Measurements from ENCODE around the gene EDN3. TPM values are rescaled to one million over a fixed set of nuclear protein-coding genes. Genes with fewer than 3 reads are reported as not detected.
"Not testable (repeated sequence)": the region's sequence is repeated elsewhere in the genome, so short reads cannot be mapped to it uniquely, and the experiment has no call there.

EDN3 gene
- total RNA-seq, 2 donors from 2014 or later: not detected

- no peak for DNase-seq
- Histone ChIP-seq H3K27ac (ENCODE audit: low read depth, low read length) (no peak overlapping the region), H3K9ac (ENCODE audit: extremely low read depth, low read length, poor library complexity, severe bottlenecking) (no peak overlapping the region), H3K27me3 (ENCODE audit: control insufficient read depth, insufficient read depth, low read length, poor library complexity, severe bottlenecking) (peaks cover 69% of the 10 kb centered on the region), H3K36me3 (ENCODE audit: control insufficient read depth, insufficient read depth, low read length) (no peaks in the 10 kb centered on the region), H3K4me1 (ENCODE audit: control insufficient read depth, insufficient read depth, low read length) (peaks cover 10% of the 10 kb centered on the region), H3K9me3 (ENCODE audit: control insufficient read depth, low read length) (no peaks in the 10 kb centered on the region), H3K4me3 (ENCODE audit: low read length) (no peak overlapping the region)
- 92 to 97% methylated on average over 3 to 7 of the region's 7 CpGs for whole genome bisulfite sequencing, 2 experiments (ENCODE audit: insufficient coverage in 1 of 2, insufficient read length in 1 of 2)
- Mint-ChIP-seq H3K36me3 (ENCODE audit: low read depth) (no peaks in the 10 kb centered on the region), H3K4me1 (peaks cover 16% of the 10 kb centered on the region), H3K27ac (no peak overlapping the region), H3K27me3 (ENCODE audit: insufficient read depth) (peaks cover 80% of the 10 kb centered on the region), H3K9me3 (no peaks in the 10 kb centered on the region), H3K4me3 (no peak overlapping the region)
- no peak for TF ChIP-seq CTCF (conservative IDR thresholded peaks at IDR 0.05)
These were observed 34.4 kb downstream of the EDN3 start for GRCh38 chr20:59334651-59335300.

- H3K9me3 Mint-ChIP-seq: no peaks in the 10 kb centered on the region
- WGBS, 2 experiments (ENCODE audit: insufficient coverage in 1 of 2, insufficient read length in 1 of 2): 91 to 97% methylated on average over 4 of the region's 4 CpGs
- H3K27ac Mint-ChIP-seq: no peak overlapping the region
- Histone ChIP-seq H3K27me3 (ENCODE audit: control insufficient read depth, insufficient read depth, low read length, poor library complexity, severe bottlenecking) (peaks cover 69% of the 10 kb centered on the region), H3K4me3 (ENCODE audit: low read length) (no peak overlapping the region), H3K36me3 (ENCODE audit: control insufficient read depth, insufficient read depth, low read length) (no peaks in the 10 kb centered on the region), H3K9me3 (ENCODE audit: control insufficient read depth, low read length) (no peaks in the 10 kb centered on the region), H3K4me1 (ENCODE audit: control insufficient read depth, insufficient read depth, low read length) (peaks cover 10% of the 10 kb centered on the region), H3K27ac (ENCODE audit: low read depth, low read length) (no peak overlapping the region), H3K9ac (ENCODE audit: extremely low read depth, low read length, poor library complexity, severe bottlenecking) (no peak overlapping the region)
- H3K27me3 Mint-ChIP-seq (ENCODE audit: insufficient read depth): peaks cover 74% of the 10 kb centered on the region
- H3K4me3 Mint-ChIP-seq: no peak overlapping the region
- H3K36me3 Mint-ChIP-seq (ENCODE audit: low read depth): no peaks in the 10 kb centered on the region
- no peak for DNase-seq
- TF ChIP-seq CTCF (conservative IDR thresholded peaks at IDR 0.05): no peak
- peaks cover 16% of the 10 kb centered on the region for H3K4me1 Mint-ChIP-seq
These were observed 35.0 kb downstream of the EDN3 start for GRCh38 chr20:59335377-59335776.

- Histone ChIP-seq H3K4me3 (ENCODE audit: low read length) (no peak overlapping the region), H3K27me3 (ENCODE audit: control insufficient read depth, insufficient read depth, low read length, poor library complexity, severe bottlenecking) (peaks cover 62% of the 10 kb centered on the region), H3K27ac (ENCODE audit: low read depth, low read length) (no peak overlapping the region), H3K4me1 (ENCODE audit: control insufficient read depth, insufficient read depth, low read length) (peaks cover 6% of the 10 kb centered on the region), H3K36me3 (ENCODE audit: control insufficient read depth, insufficient read depth, low read length) (no peaks in the 10 kb centered on the region), H3K9ac (ENCODE audit: extremely low read depth, low read length, poor library complexity, severe bottlenecking) (no peak overlapping the region), H3K9me3 (ENCODE audit: control insufficient read depth, low read length) (no peaks in the 10 kb centered on the region)
- H3K4me1 Mint-ChIP-seq: peaks cover 9% of the 10 kb centered on the region
- peaks cover 63% of the 10 kb centered on the region for H3K27me3 Mint-ChIP-seq (ENCODE audit: insufficient read depth)
- no peak overlapping the region for H3K4me3 Mint-ChIP-seq
- H3K9me3 Mint-ChIP-seq: no peaks in the 10 kb centered on the region
- no peak for TF ChIP-seq CTCF (conservative IDR thresholded peaks at IDR 0.05)
- no peak overlapping the region for H3K27ac Mint-ChIP-seq
- H3K36me3 Mint-ChIP-seq (ENCODE audit: low read depth): no peaks in the 10 kb centered on the region
- DNase-seq: no peak
- 92 to 100% methylated on average over 5 of the region's 5 CpGs for WGBS, 2 experiments (ENCODE audit: insufficient coverage in 1 of 2, insufficient read length in 1 of 2)
These were observed 36.1 kb downstream of the EDN3 start for GRCh38 chr20:59336540-59336939.

- not testable (repeated sequence) for H3K4me3 ChIP-seq (ENCODE audit: low read length); H3K9me3 Mint-ChIP-seq; H3K4me1 ChIP-seq (ENCODE audit: control insufficient read depth, insufficient read depth, low read length); H3K27ac ChIP-seq (ENCODE audit: low read depth, low read length); H3K4me1 Mint-ChIP-seq; DNase-seq; H3K9me3 ChIP-seq (ENCODE audit: control insufficient read depth, low read length); H3K36me3 ChIP-seq (ENCODE audit: control insufficient read depth, insufficient read depth, low read length); H3K27ac Mint-ChIP-seq; H3K36me3 Mint-ChIP-seq (ENCODE audit: low read depth); H3K9ac ChIP-seq (ENCODE audit: extremely low read depth, low read length, poor library complexity, severe bottlenecking); H3K4me3 Mint-ChIP-seq
- H3K27me3 ChIP-seq (ENCODE audit: control insufficient read depth, insufficient read depth, low read length, poor library complexity, severe bottlenecking): peaks cover 62% of the 10 kb centered on the region
- peaks cover 58% of the 10 kb centered on the region for H3K27me3 Mint-ChIP-seq (ENCODE audit: insufficient read depth)
- WGBS, 2 experiments (ENCODE audit: insufficient coverage in 1 of 2, insufficient read length in 1 of 2): 75% methylated on average over 5 of the region's 8 CpGs; no CpG with 5 or more reads in 1 of the 2 experiments
These were observed 38.0 kb downstream of the EDN3 start for GRCh38 chr20:59338444-59338843.
